ENCODE data around the gene TSPAN5.

GRCh38 chr4:98468709-98469108 is 189.7 kb downstream of the TSPAN5 start:
- TF ChIP-seq, protein P1, sequence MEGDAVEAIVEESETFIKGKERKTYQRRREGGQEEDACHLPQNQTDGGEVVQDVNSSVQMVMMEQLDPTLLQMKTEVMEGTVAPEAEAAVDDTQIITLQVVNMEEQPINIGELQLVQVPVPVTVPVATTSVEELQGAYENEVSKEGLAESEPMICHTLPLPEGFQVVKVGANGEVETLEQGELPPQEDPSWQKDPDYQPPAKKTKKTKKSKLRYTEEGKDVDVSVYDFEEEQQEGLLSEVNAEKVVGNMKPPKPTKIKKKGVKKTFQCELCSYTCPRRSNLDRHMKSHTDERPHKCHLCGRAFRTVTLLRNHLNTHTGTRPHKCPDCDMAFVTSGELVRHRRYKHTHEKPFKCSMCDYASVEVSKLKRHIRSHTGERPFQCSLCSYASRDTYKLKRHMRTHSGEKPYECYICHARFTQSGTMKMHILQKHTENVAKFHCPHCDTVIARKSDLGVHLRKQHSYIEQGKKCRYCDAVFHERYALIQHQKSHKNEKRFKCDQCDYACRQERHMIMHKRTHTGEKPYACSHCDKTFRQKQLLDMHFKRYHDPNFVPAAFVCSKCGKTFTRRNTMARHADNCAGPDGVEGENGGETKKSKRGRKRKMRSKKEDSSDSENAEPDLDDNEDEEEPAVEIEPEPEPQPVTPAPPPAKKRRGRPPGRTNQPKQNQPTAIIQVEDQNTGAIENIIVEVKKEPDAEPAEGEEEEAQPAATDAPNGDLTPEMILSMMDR (IDR thresholded peaks at IDR 0.05): no peak
- TF ChIP-seq POLR2A (IDR thresholded peaks at IDR 0.05): no peak

All from testis (tissue), 2 donors.